HuH-7 (cell line): ENCODE data around the gene VWDE.
A peak's percentile ranks its signal among the peaks of the same experiment; 100 is the strongest.
"Not testable (repeated sequence)": the region's sequence is repeated elsewhere in the genome, so short reads cannot be mapped to it uniquely, and the experiment has no call there.

ENCODE experiments used
- DNase-seq: peaks from one replicate; pipeline ENCODE4 v3.0.0; 2011; ENCODE audit warnings: low spot score

The VWDE gene

DNA sequence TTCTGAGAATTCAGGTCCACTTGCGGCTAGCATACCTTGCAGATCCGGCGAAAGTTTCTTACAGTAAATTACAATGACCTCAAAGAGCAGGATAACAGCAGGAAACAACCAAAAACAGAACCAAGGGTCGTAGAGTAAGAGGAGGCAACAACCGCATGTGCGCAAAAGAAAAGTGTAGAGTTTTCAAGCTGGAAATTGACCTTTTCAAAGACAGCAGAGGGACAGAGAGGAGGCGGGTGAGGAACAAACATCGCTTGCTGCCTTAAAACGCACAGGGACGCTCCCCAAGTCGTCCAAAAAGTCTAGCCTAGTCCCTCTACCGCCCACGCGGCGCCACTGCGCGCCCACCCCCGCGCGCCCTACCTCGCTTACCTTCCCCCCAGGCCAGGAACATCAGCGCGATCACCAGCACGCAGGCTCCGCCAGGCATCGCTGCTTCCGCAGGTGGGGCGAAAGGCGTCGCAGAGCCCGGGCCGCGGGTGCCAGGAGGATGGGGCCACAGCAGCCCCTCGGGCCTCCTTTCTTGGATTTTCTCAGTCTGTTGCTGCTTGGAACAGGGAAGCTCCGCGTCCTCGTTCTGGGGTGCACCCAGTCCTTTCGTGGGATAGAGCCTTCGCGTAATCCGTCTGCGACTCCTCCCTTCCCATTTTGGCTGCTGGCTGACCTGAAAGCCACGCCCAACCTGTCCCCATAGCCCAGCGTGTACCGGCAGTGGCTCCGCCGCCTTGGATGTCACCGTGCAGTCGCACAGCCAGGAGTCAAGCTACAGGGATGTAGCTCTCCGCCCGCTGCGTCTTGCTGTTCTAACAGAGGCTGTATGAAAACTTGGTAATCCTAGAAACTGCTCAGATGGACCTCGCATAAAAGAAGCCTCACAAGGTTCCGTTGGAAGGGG is at the start of gene VWDE:
VWDE (minus strand) TSS at position 579 of the 895 bp plus-strand sequence; CDS start at position 430, 149 bp downstream.
- peak; percentile 79 for DNase-seq

DNA sequence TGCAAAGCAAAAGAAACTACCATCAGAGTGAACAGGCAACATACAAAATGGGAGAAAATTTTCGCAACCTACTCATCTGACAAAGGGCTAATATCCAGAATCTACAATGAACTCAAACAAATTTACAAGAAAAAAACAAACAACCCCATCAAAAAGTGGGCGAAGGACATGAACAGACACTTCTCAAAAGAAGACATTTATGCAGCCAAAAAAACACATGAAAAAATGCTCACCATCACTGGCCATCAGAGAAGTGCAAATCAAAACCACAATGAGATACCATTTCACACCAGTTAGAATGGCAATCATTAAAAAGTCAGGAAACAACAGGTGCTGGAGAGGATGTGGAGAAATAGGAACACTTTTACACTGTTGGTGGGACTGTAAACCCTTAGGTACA is 49.5 kb upstream of the VWDE start:
- DNase-seq = not testable (repeated sequence)

DNA sequence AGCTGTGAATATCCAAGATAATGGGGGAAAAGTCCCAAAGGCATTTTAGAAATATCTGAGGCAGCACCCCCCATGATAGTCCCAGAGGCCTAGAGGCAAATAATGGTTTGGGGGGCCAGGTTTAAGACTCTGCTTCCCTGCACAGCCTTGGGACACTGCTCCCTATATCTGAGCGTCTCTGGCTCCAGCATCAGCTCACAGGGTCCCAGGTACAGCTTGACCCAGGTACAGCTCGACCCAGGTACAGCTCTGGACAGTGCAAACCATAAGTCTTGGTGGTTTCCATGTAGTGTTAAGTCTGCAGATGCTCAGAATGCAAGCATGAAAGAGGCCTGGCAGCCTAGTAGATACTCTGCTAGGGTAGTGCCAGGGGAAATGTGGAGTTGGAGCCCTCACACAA is 47.0 kb upstream of the VWDE start:
- no peak for DNase-seq

DNA sequence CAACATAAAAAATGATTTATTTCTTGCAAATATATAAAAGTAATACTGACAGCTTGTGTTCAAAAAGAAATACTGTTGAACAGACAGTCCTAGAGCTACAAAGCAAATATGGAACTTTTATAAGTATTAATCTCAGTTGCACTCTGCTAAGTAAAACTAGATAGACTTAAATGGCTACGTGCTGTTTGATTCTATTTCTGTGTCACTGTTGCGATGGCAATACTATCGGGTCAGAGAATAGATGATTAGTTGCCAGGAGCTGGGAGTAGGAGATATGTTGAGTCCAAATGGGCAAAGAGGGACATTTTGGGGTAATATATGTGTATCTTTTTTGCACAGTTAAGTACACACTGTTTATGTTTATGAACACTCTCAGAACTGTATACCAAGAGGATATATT is 41.1 kb upstream of the VWDE start:
- DNase-seq = no peak

DNA sequence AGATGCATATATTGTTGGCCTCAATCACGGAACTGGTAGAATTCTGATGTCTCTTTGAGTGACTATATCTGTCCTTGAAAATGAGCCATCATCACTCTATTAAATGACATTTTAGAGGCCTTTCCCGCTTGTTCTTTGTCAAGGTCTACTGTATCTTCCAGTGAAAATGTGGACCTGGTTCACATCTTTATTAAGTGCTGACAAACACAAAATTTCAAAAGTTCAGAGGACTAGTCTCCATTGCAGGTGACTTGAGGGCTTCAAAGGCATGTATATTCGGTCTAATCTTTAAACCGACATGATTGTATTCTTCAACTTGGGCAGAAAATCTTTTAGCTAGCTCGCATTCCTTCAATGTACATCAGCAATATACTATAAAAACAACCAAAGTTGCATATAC is 36.6 kb upstream of the VWDE start:
- no peak for DNase-seq

DNA sequence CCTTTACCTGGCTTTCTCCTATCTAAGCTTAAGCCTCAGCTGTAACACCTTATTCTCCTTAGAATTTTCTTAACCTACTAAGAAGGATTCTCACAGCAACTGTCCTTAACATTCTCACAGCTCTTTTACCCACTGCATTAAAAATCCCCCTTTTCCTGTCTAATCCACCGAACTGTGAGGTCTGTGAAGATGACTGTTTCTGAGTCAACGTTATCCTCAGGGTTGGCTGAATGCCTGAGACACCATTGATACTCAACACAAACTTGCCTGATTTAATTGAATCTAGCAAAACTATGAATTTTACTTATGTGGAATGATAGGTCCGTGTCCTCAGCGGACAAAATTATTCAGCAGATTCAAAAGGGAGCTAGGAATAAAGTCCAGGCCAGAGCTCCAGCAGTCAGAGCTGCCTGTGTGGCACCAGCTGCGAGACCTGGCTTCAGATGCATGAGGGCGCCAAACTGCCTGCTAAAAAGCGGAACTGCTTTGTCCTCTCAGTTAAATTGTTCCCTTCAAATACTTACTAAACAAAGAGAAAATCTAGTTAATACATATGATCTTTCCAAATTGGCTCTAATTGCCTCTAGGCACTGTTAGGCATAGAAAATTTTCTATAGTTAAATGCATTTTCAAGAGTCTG is 33.4 kb upstream of the VWDE start:
- peak; percentile 9 for DNase-seq

DNA sequence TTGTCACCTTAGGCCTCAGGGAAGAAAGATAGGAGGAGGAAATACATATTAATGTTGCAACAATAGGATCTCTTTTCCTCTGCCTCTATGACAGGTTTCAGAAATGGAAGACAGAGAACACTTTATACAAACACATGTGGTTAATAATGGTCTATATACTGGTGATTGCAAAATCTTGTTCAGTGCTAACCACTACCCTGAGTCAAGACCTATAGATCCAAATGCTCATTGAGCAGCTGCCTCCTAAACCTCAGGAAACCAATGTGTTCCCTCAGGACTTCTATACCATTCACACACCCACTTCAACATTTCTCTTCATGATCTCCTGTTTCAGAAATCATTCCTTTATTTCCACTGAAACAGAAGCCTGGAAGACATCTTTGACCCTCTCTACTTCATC is 32.5 kb upstream of the VWDE start:
- no peak for DNase-seq

DNA sequence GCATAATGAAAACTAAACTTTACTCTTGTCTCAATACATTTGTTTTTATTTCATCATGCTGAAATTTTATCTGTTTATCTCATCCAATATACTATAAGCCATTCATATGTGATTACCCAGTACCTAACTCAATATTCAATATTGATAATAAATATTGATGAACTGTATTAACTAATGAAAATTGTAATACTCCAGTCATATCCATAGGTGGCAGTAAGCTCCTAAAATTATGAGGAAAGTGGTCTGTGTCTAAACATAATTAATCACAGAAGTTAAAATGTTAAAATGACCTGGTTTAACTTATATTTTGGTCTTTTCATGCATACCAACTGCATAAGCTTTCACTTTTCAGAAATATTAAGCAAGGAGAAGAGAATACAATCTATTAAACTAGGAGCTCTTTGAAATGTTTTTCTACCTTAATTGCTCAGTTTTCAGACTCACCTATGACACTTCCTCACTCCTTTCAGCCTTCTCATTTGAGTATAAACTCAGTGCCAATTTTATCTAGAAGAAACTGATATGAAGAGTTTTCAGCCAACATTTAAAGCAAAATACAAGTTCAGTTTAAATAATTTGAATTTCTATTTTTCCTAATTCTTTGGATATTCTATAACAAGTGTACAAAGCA is 30.5 kb upstream of the VWDE start:
- no peak for DNase-seq

DNA sequence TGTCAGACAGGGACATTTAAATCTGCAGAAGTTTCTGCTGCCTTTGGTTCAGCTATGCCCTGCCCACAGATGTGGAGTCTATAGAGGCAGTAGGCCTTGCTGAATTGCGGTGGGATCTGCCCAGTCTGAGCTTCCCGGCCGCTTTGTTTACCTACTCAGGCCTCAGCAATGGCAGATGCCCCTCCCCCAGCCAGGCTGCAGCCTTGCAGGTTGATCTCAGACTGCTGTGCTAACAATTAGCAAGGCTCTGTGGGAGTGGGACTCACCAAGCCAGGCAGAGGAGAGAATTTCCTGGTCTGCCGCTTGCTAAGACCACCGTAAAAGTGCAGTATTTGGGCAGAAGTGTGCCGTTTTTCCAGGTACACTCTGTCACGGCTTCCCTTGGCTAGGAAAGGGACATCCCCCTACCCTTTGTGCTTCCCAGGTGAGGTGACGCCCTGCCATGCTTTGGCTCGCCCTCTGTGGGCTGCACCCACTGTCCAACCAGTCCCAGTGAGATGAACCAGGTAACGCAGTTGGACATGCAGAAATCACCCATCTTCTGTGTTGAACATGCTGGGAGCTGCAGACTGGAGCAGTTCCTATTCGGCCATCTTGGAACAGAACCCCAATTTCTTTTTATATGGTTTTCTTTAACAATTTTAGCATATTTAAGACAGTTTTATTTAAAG is 28.4 kb upstream of the VWDE start:
- no peak for DNase-seq

DNA sequence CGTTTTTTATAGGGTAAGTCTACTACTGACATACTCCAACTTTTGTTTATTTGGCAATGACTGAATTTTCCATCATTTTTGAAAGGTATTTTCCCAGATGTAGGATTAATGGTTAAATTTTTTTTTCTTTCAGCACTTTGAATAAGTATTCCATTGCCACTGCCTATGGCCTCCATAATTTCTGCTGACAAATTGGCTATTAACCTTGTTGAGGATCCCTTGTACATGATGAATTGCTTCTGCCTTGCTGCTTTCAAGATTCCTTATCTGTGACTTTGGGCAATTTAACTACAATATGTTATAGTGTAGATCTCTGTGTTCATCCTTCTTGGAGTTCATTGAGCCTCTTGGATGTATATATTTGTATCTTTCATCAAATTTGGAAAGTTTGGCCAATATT is 21.6 kb upstream of the VWDE start:
- DNase-seq = no peak

DNA sequence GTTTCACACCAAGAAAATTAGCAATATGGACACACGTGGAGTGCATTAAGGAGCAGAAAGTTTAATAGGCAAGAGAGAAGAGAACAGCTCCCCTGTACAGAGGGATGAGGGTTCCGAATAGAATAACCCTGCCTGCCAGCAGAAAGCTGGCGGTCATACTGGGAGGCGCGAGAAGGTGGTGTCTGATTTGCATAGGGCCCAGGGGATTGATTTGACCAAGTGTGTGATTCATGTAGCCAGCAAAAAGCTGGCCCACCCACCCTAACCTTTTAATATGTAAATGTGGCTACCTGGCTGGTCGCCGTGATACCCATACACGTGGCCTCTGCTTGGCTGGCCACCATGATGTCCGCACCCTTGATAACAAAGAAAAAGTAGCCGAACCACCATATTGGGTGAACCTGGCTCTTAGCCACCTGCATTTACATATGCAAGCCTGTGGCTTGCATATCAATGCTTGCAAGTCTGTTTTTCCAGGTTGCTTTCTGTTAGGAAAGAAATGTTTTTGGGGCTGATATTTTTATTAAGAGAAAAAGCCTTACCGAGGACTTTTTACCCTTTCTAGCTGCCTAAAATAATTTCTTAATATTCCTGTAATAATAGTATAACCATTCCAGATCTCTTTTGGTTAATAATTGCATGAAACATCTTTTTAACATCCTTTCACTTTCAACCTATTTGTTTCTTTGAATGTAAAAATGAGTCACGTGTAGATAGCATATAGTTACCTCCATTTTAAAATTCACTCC is 20.5 kb upstream of the VWDE start:
- DNase-seq = no peak

DNA sequence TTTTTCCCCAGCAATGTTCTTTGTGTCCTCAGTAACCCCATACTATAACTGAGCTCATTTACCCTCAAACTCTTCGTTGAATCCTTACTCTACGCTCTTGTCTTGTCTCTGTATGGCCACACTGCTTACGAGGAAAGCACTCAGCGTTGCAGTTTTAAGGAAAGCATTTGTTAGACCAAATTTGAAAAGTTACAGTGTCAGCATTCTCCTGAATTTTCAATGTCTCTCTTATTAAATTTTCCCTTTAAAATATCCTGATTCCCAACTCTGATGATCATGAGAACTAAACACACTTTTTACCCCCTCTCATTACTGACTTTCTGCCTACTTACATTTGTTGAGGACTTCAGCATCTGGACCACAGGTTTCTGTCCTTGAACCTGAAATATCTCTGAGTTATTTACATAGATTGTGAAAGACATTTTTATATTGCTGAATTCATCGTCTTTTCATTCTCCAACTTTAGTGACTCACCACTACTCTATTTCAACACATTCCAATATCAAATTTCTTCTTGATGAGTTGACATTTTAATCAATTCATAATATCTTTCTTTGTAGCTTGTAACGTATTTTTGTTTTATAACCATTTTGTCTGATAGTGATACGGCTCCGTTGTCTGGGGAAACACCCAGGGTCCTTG is 19.8 kb upstream of the VWDE start:
- no peak for DNase-seq

DNA sequence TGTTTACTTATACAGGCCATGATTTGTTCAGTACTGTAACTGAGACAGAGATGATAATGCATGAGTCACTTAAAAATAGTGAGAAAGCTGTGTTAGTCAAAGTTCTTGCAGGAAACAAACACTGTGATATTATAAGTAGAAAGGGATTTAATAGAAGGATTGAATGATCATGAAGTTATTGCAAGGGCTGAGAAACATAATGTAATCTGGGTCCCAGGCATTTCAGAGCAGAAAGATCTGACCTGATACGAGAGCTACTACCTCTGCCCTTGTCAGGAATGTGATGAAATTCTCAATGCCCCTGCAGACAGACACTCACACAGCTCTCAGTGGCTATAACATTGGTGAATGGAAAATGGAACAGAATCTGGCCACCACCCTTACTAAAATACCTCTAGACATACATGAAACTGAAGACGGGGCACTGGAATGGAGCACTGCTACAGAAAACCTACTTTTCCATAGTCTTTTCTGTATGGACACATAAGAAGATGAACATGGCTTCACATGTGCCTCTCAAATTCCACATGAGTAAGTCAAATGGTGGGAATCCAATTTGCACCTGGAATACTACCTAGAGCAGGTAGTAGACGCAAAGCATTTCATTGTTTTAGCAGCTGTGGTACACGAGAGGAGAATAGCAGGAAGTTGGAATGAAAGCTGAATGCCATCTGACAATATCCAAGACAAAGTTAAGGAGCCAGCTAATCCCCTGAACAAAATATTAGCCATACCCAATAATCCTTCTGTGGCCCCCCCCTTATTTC is 19.1 kb upstream of the VWDE start:
- no peak for DNase-seq

DNA sequence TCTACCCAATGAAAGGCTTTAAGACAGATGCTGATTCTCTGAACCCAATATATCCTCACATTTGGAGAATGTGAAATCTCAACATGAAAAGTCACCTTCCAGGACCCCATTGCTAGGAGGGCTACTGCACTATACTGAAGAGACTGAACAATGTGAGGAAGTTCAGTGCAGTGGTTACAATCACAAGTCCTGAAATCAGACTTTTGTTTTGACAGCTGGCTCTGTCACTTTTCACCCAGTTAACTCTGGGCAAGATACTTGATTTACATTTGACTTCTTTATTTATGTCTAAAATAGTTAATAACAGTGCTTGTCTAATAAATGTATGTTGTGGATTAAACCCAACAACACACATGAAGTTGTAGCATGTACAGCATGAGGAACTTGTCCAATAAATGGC is 14.8 kb upstream of the VWDE start:
- DNase-seq = no peak

DNA sequence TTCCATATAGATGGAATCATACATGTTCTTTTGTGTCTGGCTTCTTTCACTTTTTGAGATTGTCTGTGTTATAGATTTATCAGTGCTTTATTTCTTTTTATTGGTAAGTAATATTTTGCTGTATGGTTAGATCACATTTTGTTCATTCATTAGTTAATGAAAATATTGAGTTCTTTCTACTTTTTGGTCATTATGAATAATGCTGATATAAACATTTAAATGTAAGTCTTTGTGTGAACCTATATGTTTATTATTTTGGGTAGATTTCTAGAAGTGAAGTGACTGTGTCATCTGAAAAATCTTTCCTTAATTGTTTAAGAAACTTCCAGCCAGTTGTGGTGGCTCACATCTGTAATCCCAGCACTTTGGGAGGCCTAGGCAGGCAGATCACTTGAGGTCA is 11.4 kb upstream of the VWDE start:
- DNase-seq = no peak

DNA sequence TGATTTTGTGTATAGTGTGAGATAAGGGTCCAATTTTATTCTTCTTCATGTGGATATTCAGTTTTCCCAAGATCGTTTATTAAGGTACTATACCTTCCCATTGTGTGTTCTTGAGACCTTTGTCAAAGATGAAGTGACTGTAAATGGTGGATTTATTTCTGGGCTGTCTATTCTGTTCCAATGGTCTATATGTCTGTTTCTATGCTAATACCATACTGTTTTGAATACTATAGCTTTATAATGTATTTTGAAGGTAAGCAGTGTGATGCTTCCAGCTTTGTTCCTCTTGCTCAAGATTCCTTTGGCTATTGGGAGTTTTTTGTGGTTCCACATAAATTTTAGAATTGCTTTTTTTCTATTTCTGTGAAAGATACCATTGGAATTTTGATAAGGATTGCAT is 8.7 kb upstream of the VWDE start:
- no peak for DNase-seq

DNA sequence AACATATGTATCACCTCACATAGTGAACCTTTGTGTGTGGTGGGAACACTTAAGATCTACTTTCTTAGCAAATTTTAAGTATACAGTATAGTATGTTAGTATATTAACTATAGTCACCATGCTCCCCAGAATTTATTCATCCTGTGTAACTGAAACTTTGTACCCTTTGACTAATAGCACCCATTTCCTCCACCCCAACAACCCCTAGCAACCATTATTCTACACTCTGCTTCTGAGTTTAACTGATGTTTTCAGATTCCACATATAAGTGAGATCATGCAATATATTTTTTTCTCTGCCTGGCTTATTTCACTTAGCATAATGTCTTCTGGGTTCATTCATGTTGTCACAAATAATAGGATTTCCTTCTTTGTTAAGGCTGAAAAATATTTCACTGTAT is 6.9 kb upstream of the VWDE start:
- DNase-seq = no peak

DNA sequence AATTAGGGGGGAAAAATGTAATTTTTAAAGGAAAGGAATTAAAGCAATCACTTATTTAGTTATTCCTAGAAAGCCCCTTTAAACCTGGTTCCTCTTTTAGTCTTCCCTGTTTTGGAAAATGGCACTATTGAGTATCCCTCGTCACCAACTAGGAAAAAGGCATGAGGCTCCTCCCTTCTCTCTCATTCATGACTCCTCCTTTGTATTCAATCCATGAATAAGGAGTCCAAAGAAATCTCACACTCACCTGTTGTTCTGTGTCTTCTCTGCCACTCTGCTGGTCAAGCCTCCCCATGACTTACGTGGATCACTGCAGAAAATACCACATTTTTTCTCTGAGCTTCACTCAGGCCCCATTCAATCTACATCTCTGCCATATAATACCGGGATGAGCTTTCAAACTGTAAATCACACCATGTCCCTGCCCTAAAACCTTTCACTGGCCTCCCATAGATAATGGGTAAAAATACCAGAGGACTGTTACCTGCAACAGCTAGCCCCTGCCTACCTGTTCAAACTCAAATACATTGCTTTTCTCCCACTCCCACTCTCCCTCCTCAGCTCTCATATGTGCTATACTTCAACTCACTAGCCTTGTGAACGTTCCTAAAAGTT is 5.5 kb upstream of the VWDE start:
- no peak for DNase-seq

DNA sequence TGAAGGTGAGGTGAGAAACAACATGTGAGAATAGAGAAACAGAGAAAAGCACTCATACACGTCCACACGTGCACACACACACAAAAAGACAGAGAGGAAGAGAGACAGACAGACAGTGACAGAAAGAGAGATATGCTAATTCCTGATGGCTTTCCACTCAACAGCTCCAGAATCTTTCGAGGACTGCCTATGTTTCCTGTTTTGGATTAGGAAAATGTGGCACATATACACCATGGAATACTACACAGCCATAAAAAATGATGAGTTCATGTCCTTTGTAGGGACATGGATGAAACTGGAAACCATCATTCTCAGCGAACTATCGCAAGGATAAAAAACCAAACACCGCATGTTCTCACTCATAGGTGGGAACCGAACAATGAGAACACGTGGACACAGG is 4.0 kb upstream of the VWDE start:
- not testable (repeated sequence) for DNase-seq

DNA sequence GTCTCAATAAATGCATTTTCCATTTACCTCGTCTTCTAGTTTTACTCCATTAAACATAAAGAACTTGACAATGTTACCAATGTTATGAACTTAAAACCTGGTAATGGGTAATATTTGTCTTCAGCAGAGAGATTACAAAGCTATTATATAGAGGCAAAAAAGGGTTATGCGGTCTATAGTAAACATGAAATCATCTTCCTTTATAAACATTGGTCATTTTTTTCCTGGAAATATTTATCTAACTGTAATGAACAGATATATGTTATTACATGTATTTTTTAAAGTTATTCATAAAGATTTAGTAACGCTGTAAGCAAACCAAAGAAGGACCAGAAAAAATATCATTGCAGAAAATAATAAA is 1.3 kb downstream of the VWDE start:
- DNase-seq = no peak
